IMR-90 (cell line): ENCODE results near the gene GLDC. TPM values are rescaled to one million over a fixed set of nuclear protein-coding genes. Genes with fewer than 3 reads are reported as not detected.

ENCODE experiments used
- ATAC-seq: fragments of 200-7000 bp; cut with Tn5 transposase; 2 replicates; pipeline ENCODE4 v1.9.1; 2020; ENCODE audit warnings: low read depth, mild to moderate bottlenecking, moderate library complexity
- BruUV-seq: library from RNA; stranded (reverse); fragments of 400-500 nt; replicated peaks from 2 replicates; lab custom pipeline; 2021; lab: Mats Ljungman, UMichigan
- CTCF ChIA-PET: fragments of 300-600 bp; formaldehyde crosslinking; extraction: SDS; loops from one replicate; lab custom pipeline; 2021; ENCODE audit warnings: antibody characterized with exemption; lab: Yijun Ruan, JAX
- POLR2A ChIA-PET: fragments of 300-600 bp; sonication (Branson Sonifier 250); formaldehyde crosslinking; loops from one replicate; lab custom pipeline; 2022; ENCODE audit warnings: antibody characterized with exemption; ENCODE audit not compliant: unreplicated experiment; lab: Charles Lee
- DNase-seq: peaks from one replicate; pipeline ENCODE4 v3.0.0; 2013
- H2AFZ ChIP-seq: replicated peaks from 2 replicates; pipeline ENCODE3; 2013; ENCODE audit warnings: low read length, mild to moderate bottlenecking; ENCODE audit not compliant: poor library complexity
- H2AK5ac ChIP-seq: 2 replicates; pipeline ENCODE4 v1.6.1; 2013; ENCODE audit warnings: low read depth, low read length, inconsistent platforms
- H2AK9ac ChIP-seq: replicated peaks from 2 replicates; pipeline ENCODE3; 2013; ENCODE audit warnings: mild to moderate bottlenecking, low read depth, low read length, moderate library complexity; ENCODE audit not compliant: poor library complexity
- H2BK120ac ChIP-seq: 2 replicates; pipeline ENCODE4 v1.6.1; 2013; ENCODE audit warnings: low read depth, low read length, inconsistent platforms
- H2BK15ac ChIP-seq: 3 replicates; pipeline ENCODE4 v1.6.1; 2013; ENCODE audit warnings: low read depth, low read length, inconsistent platforms
- H2BK20ac ChIP-seq: 2 replicates; pipeline ENCODE4 v1.6.1; 2013; ENCODE audit warnings: low read depth, mild to moderate bottlenecking, inconsistent platforms, low read length, moderate library complexity
- H2BK5ac ChIP-seq: 2 replicates; pipeline ENCODE4 v1.6.1; 2013; ENCODE audit warnings: mild to moderate bottlenecking, low read depth, low read length, inconsistent platforms; ENCODE audit not compliant: poor library complexity, severe bottlenecking
- H3K14ac ChIP-seq: replicated peaks from 2 replicates; pipeline ENCODE4 v1.6.1; 2013; ENCODE audit warnings: low read depth, low read length, inconsistent platforms
- H3K18ac ChIP-seq: 2 replicates; pipeline ENCODE4 v1.6.1; 2013; ENCODE audit warnings: low read depth, low read length, control low read depth
- H3K23ac ChIP-seq: 2 replicates; pipeline ENCODE4 v1.6.1; 2013; ENCODE audit warnings: low read depth, low read length, inconsistent platforms
- H3K27ac ChIP-seq: 2 replicates; pipeline ENCODE4 v1.5.1; 2013; ENCODE audit warnings: mild to moderate bottlenecking, control low read depth, low read length; ENCODE audit not compliant: insufficient read depth
- H3K27me3 ChIP-seq: 2 replicates; pipeline ENCODE4 v1.6.1; 2013; ENCODE audit warnings: low read length; ENCODE audit not compliant: control insufficient read depth, insufficient read depth
- H3K36me3 ChIP-seq: 2 replicates; pipeline ENCODE4 v1.6.1; 2013; ENCODE audit warnings: low read length, mixed read lengths; ENCODE audit not compliant: control insufficient read depth, insufficient read depth
- H3K4ac ChIP-seq: 2 replicates; pipeline ENCODE4 v1.6.1; 2013; ENCODE audit warnings: low read depth, low read length, inconsistent platforms
- H3K4me1 ChIP-seq: 2 replicates; pipeline ENCODE4 v1.6.1; 2013; ENCODE audit warnings: low read length, mixed read lengths; ENCODE audit not compliant: control insufficient read depth, insufficient read depth
- H3K4me2 ChIP-seq: 2 replicates; pipeline ENCODE4 v1.6.1; 2013; ENCODE audit warnings: low read depth, mild to moderate bottlenecking, control low read depth, low read length, moderate library complexity
- H3K4me3 ChIP-seq: 2 replicates; pipeline ENCODE4 v1.5.1; 2013; ENCODE audit warnings: low read depth, mild to moderate bottlenecking, control low read depth, low read length, moderate library complexity; ENCODE audit not compliant: insufficient read depth
- H3K56ac ChIP-seq: 2 replicates; pipeline ENCODE4 v1.6.1; 2013; ENCODE audit warnings: low read length, inconsistent platforms; ENCODE audit not compliant: insufficient read depth; ENCODE audit errors: extremely low read depth
- H3K79me1 ChIP-seq, 2 experiments: 2 replicates each; pipeline ENCODE4 v1.6.1; 2013; ENCODE audit warnings: low read length in 2 of 2, inconsistent platforms in 1 of 2, low read depth in 1 of 2
- H3K9ac ChIP-seq: 2 replicates; pipeline ENCODE4 v1.6.1; 2013; ENCODE audit warnings: low read depth, low read length, control low read depth
- H3K9me1 ChIP-seq: 2 replicates; pipeline ENCODE4 v1.6.1; 2013; ENCODE audit warnings: low read length, inconsistent platforms; ENCODE audit not compliant: insufficient read depth
- H3K9me3 ChIP-seq: 2 replicates; pipeline ENCODE4 v1.6.1; 2013; ENCODE audit warnings: low read length; ENCODE audit not compliant: control insufficient read depth, insufficient read depth
- H4K20me1 ChIP-seq: 2 replicates; pipeline ENCODE4 v1.6.1; 2013; ENCODE audit warnings: low read length, inconsistent platforms; ENCODE audit not compliant: insufficient read depth
- H4K5ac ChIP-seq: 2 replicates; pipeline ENCODE4 v1.6.1; 2013; ENCODE audit warnings: mild to moderate bottlenecking, low read depth, low read length, control low read depth
- H4K8ac ChIP-seq, 2 experiments: 2 replicates each; pipeline ENCODE4 v1.6.1; 2013; ENCODE audit warnings: low read depth in 2 of 2, low read length in 2 of 2, control low read depth in 1 of 2, inconsistent platforms in 1 of 2
- H4K91ac ChIP-seq: 2 replicates; pipeline ENCODE4 v1.6.1; 2013; ENCODE audit warnings: low read depth, low read length, inconsistent platforms; ENCODE audit not compliant: insufficient read depth
- BHLHE40 ChIP-seq: fragments of 150-350 bp; IDR thresholded peaks from 2 replicates; pipeline ENCODE4 v1.6.1; 2016; ENCODE audit warnings: mild to moderate bottlenecking, low read depth, low read length
- CEBPB ChIP-seq: IDR thresholded peaks from 2 replicates; pipeline ENCODE4 v1.6.1; 2012; ENCODE audit warnings: low read depth, low read length, improper control_type of control experiment
- CHD1 ChIP-seq: IDR thresholded peaks from 2 replicates; pipeline ENCODE4 v1.6.1; 2012; ENCODE audit warnings: low read depth, low read length, improper control_type of control experiment
- ELK1 ChIP-seq: fragments of 150-350 bp; IDR thresholded peaks from 2 replicates; pipeline ENCODE4 v1.6.1; 2016; ENCODE audit warnings: low read depth, mild to moderate bottlenecking, low read length, moderate library complexity, borderline replicate concordance
- FOS ChIP-seq: fragments of 150-350 bp; IDR thresholded peaks from 2 replicates; pipeline ENCODE4 v1.6.1; 2016; ENCODE audit warnings: low read depth, low read length
- MAFK ChIP-seq: IDR thresholded peaks from 2 replicates; pipeline ENCODE4 v1.6.1; 2012; ENCODE audit warnings: low read depth, low read length, improper control_type of control experiment
- MAZ ChIP-seq: IDR thresholded peaks from 2 replicates; pipeline ENCODE4 v1.6.1; 2012; ENCODE audit warnings: low read depth, mild to moderate bottlenecking, low read length, improper control_type of control experiment, moderate library complexity, borderline replicate concordance
- MXI1 ChIP-seq: IDR thresholded peaks from 2 replicates; pipeline ENCODE4 v1.6.1; 2012; ENCODE audit warnings: low read depth, mild to moderate bottlenecking, low read length, moderate library complexity, borderline replicate concordance
- NFE2L2 ChIP-seq: fragments of 150-350 bp; IDR thresholded peaks from 2 replicates; pipeline ENCODE4 v1.6.1; 2016; ENCODE audit warnings: low read depth, mild to moderate bottlenecking, low read length
- POLR2A ChIP-seq: IDR thresholded peaks from 2 replicates; pipeline ENCODE4 v1.6.1; 2012; ENCODE audit warnings: mild to moderate bottlenecking, low read depth, low read length
- RAD21 ChIP-seq: IDR thresholded peaks from 2 replicates; pipeline ENCODE4 v1.6.1; 2012; ENCODE audit warnings: low read length, improper control_type of control experiment
- RCOR1 ChIP-seq: IDR thresholded peaks from 2 replicates; pipeline ENCODE4 v1.6.1; 2012; ENCODE audit warnings: mild to moderate bottlenecking, low read length, improper control_type of control experiment; ENCODE audit not compliant: insufficient replicate concordance
- RFX5 ChIP-seq: IDR thresholded peaks from 2 replicates; pipeline ENCODE4 v1.8.0; 2012; ENCODE audit warnings: low read depth, mild to moderate bottlenecking, low read length, moderate library complexity
- SMC3 ChIP-seq: fragments of 150-350 bp; IDR thresholded peaks from 2 replicates; pipeline ENCODE4 v1.6.1; 2016; ENCODE audit warnings: low read depth, mild to moderate bottlenecking, antibody characterized with exemption, low read length, moderate library complexity
- WGBS, 2 experiments: methylation state at CpG; one replicate each; pipeline versions ENCODE4 v1.1.5 to v1.1.7; 2013; ENCODE audit warnings: missing lambda C conversion rate in 2 of 2; ENCODE audit not compliant: insufficient read length in 1 of 2; ENCODE audit errors: extremely low coverage in 2 of 2; 5-methylcytosine and 5-hydroxymethylcytosine counted together
- dilution Hi-C: fragments of 300-500 bp; cut with HindIII; formaldehyde crosslinking; loops from one replicate; pipeline ENCODE4 v1.14.3; 2018; ENCODE audit warnings: low sequenced_read_pairs; ENCODE audit not compliant: unreplicated experiment
- in situ Hi-C: fragments of 300-500 bp; cut with MboI; formaldehyde crosslinking; loops from 3 replicates; pipeline ENCODE4 v1.14.3; 2019; ENCODE audit warnings: low sequenced_read_pairs, inconsistent platforms, mixed read lengths
- intact Hi-C: fragments of 100-400 bp; cut with micrococcal nuclease; formaldehyde crosslinking; loops from 2 replicates; pipeline ENCODE4 v1.10.0; 2022
- polyA plus RNA-seq, 3 experiments: library from polyadenylated mRNA; depleted of rRNA; stranded (reverse); fragments of >200 nt; gene quantifications; 2 replicates each; pipeline ENCODE4 v1.2.3, GENCODE V29; 2012; ENCODE audit warnings: low replicate concordance in 1 of 3
- total RNA-seq: library from RNA; depleted of rRNA; stranded (reverse); fragments of >200 nt; gene quantifications from 2 replicates; pipeline ENCODE4 v1.2.3, GENCODE V29; 2012
- TF ChIP-seq, protein P1 (sequence below): fragments of 150-350 bp; IDR thresholded peaks from 2 replicates; pipeline ENCODE4 v1.6.1; 2017; ENCODE audit warnings: mild to moderate bottlenecking, antibody characterized with exemption, low read length, low read depth
- TF ChIP-seq, protein P2 (sequence below): conservative IDR thresholded peaks from 2 replicates; pipeline ENCODE4 v1.5.1; 2012; ENCODE audit warnings: mild to moderate bottlenecking, low read depth, low read length, improper control_type of control experiment

Gene GLDC
- total and polyA plus RNA-seq, 2 of the 4 experiments (the other 2 are of a cell fraction): 0.36 to 0.50 TPM

DNA sequence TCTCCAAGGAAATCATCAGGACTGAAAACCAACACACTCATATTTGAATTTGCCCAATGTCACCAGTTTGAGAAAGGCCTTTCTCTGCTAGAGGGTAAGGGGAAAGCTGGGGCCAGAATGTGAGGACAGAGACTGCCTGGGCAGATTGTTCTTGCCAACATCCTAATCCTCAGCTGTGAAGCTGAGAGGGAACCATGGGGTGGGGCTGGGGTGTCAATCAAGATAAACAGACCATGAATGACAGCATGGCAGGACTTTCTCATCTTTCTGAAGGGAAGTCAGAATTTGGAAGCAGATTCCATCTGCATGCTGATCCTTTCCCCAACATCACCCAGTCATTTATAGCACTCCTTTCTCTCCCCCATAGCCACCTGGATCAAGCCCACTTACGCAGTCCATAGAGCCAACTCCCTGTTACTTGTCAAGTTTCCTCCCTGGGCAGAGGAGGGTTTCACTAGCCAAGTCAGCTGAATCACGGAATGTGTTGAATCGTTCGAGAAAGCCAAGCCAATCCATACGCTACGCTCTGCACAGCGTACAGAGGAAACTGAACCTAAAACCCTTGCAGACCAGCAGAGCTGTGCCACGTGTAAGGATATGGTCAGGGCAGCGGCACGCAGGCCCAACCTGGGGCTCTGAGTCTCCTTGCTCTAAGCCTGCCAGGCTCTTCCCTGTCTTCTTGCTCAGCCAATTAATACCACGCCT, 14.9 kb downstream of the GLDC start:
- ChIA-PET POLR2A (no interaction called here), CTCF (interaction anchor here (0.6 kb wide), 1 partner anchor 148 kb away, joined by 3 read pairs; no protein-coding TSS in a partner anchor)
- no peak overlapping the region for H3K4me3 ChIP-seq
- TF ChIP-seq BHLHE40 (no peak), RFX5 (no peak), FOS (no peak), MAFK (no peak), MXI1 (no peak), MAZ (no peak), NFE2L2 (no peak), ELK1 (no peak), CEBPB (no peak), RAD21 (no peak), POLR2A (no peak), RCOR1 (no peak), CHD1 (no peak), SMC3 (no peak)
- TF ChIP-seq, protein P1, sequence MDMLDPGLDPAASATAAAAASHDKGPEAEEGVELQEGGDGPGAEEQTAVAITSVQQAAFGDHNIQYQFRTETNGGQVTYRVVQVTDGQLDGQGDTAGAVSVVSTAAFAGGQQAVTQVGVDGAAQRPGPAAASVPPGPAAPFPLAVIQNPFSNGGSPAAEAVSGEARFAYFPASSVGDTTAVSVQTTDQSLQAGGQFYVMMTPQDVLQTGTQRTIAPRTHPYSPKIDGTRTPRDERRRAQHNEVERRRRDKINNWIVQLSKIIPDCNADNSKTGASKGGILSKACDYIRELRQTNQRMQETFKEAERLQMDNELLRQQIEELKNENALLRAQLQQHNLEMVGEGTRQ: no peak
- TF ChIP-seq, protein P2, sequence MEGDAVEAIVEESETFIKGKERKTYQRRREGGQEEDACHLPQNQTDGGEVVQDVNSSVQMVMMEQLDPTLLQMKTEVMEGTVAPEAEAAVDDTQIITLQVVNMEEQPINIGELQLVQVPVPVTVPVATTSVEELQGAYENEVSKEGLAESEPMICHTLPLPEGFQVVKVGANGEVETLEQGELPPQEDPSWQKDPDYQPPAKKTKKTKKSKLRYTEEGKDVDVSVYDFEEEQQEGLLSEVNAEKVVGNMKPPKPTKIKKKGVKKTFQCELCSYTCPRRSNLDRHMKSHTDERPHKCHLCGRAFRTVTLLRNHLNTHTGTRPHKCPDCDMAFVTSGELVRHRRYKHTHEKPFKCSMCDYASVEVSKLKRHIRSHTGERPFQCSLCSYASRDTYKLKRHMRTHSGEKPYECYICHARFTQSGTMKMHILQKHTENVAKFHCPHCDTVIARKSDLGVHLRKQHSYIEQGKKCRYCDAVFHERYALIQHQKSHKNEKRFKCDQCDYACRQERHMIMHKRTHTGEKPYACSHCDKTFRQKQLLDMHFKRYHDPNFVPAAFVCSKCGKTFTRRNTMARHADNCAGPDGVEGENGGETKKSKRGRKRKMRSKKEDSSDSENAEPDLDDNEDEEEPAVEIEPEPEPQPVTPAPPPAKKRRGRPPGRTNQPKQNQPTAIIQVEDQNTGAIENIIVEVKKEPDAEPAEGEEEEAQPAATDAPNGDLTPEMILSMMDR: no peak
- no TSS peak for BruUV-seq
- H2BK120ac ChIP-seq: no peak overlapping the region
- WGBS, 2 experiments: 76% methylated on average over 8 of the region's 11 CpGs; no CpG with 5 or more reads in 1 of the 2 experiments
- no peak overlapping the region for H2BK5ac ChIP-seq
- H3K27me3 ChIP-seq: peaks cover 10% of the 10 kb centered on the region
- H3K18ac ChIP-seq: no peak overlapping the region
- no peak for ATAC-seq
- H3K27ac ChIP-seq: no peak overlapping the region
- H4K20me1 ChIP-seq: no peaks in the 10 kb centered on the region
- H2AK5ac ChIP-seq: no peak overlapping the region
- no peak overlapping the region for H4K91ac ChIP-seq
- no peak overlapping the region for H2BK15ac ChIP-seq
- in situ Hi-C loops: no loop called here
- no peak for DNase-seq
- H3K23ac ChIP-seq: no peak overlapping the region
- intact Hi-C loops: no loop called here
- dilution Hi-C loops: no loop called here
- H3K9ac ChIP-seq: no peak overlapping the region
- H3K36me3 ChIP-seq: no peaks in the 10 kb centered on the region
- H2AK9ac ChIP-seq: no peak overlapping the region
- H3K9me1 ChIP-seq: no peaks in the 10 kb centered on the region
- H4K5ac ChIP-seq: no peak overlapping the region
- H3K14ac ChIP-seq: no peak overlapping the region
- H3K56ac ChIP-seq: no peak overlapping the region
- H3K79me1 ChIP-seq: no peaks in the 10 kb centered on the region
- no peak overlapping the region for H2AFZ ChIP-seq
- no peak overlapping the region for H4K8ac ChIP-seq
- H3K9me3 ChIP-seq: no peaks in the 10 kb centered on the region
- H3K4me2 ChIP-seq: no peak overlapping the region
- no peak overlapping the region for H2BK20ac ChIP-seq
- no peak overlapping the region for H3K4ac ChIP-seq
- no peaks in the 10 kb centered on the region; the same call in 1 of the 2 replicates for H3K4me1 ChIP-seq
